ENCODE results near the gene SPRED3.

SPRED3 gene

GRCh38 chr19:38383743-38384142, 4.8 kb upstream of the SPRED3 start:
- no peak for TF ChIP-seq CTCF (IDR thresholded peaks at IDR 0.05; ENCODE audit: insufficient read depth, low read length, missing control alignments)
- ChIA-PET CTCF (interaction anchor here (0.6 to 5.8 kb wide), 7 partner anchors 8 to 156 kb away, joined by 3 to 41 read pairs (median 3); partner anchors contain the start of genes CATSPERG, FAM98C and PSMD8), POLR2A (interaction anchor here (1.2 kb wide), 1 partner anchor 9 kb away, joined by 5 read pairs; the partner anchor contains the start of gene PSMD8)
- no peak overlapping the region for H3K4me3 ChIP-seq (ENCODE audit: low read depth, low read length)
- no peak for DNase-seq (ENCODE audit: low read depth, low spot score)

- ChIA-PET POLR2A (interaction anchor here (1.2 kb wide), 1 partner anchor 10 kb away, joined by 5 read pairs; the partner anchor contains the start of gene PSMD8), CTCF (interaction anchor here (0.6 to 5.8 kb wide), 10 partner anchors 8 to 545 kb away, joined by 3 to 41 read pairs (median 3); partner anchors contain the start of genes CATSPERG, FAM98C and PSMD8)
- no peak for DNase-seq (ENCODE audit: low read depth, low spot score)
- TF ChIP-seq CTCF (IDR thresholded peaks at IDR 0.05; ENCODE audit: insufficient read depth, low read length, missing control alignments) = peak; percentile 61
- no peak overlapping the region for H3K4me3 ChIP-seq (ENCODE audit: low read depth, low read length)
Measured at GRCh38 chr19:38384209-38385027, 4.1 kb upstream of the SPRED3 start.

GRCh38 chr19:38385057-38385803, 3.3 kb upstream of the SPRED3 start:
- ChIA-PET CTCF (interaction anchor here (0.9 to 5.8 kb wide), 8 partner anchors 9 to 545 kb away, joined by 3 to 41 read pairs (median 4); partner anchors contain the start of genes FAM98C and PSMD8), POLR2A (interaction anchor here (1.2 kb wide), 2 partner anchors 9 to 11 kb away, joined by 3 to 5 read pairs; partner anchors contain the start of gene PSMD8)

GRCh38 chr19:38385804-38386257, 2.7 kb upstream of the SPRED3 start:
- DNase-seq (ENCODE audit: low read depth, low spot score) = no peak
- CTCF ChIA-PET = interaction anchor here (1.6 to 5.8 kb wide), 3 partner anchors 10 to 141 kb away, joined by 3 to 41 read pairs (median 18); partner anchors contain the start of gene PSMD8

More at GRCh38 chr19:38385057-38385803, 3.3 kb upstream of the SPRED3 start:
- TF ChIP-seq CTCF (IDR thresholded peaks at IDR 0.05; ENCODE audit: insufficient read depth, low read length, missing control alignments) = no peak
- H3K4me3 ChIP-seq (ENCODE audit: low read depth, low read length) = no peak overlapping the region
- DNase-seq (ENCODE audit: low read depth, low spot score) = no peak

GRCh38 chr19:38386300-38386970, 2.1 kb upstream of the SPRED3 start:
- no peak for TF ChIP-seq CTCF (IDR thresholded peaks at IDR 0.05; ENCODE audit: insufficient read depth, low read length, missing control alignments)
- CTCF ChIA-PET = interaction anchor here (1.6 to 5.8 kb wide), 3 partner anchors 10 to 142 kb away, joined by 3 to 41 read pairs (median 18); partner anchors contain the start of gene PSMD8
- H3K4me3 ChIP-seq (ENCODE audit: low read depth, low read length) = no peak overlapping the region
- POLR2A ChIA-PET = no interaction called here
- no peak for DNase-seq (ENCODE audit: low read depth, low spot score)

More at GRCh38 chr19:38385804-38386257, 2.7 kb upstream of the SPRED3 start:
- no peak overlapping the region for H3K4me3 ChIP-seq (ENCODE audit: low read depth, low read length)
- POLR2A ChIA-PET = interaction anchor here (1.2 kb wide), 1 partner anchor 9 kb away, joined by 3 read pairs; no protein-coding TSS in a partner anchor
- TF ChIP-seq CTCF (IDR thresholded peaks at IDR 0.05; ENCODE audit: insufficient read depth, low read length, missing control alignments) = no peak

All from AG04449 (cell line).